SK-N-SH (cell line): ENCODE results near the gene CDC26.

Source experiments
- EZH2phosphoT487 ChIP-seq: fragments of 200-600 bp; sonication (generic); IDR thresholded peaks from 2 replicates; pipeline ENCODE4 v1.6.1; 2017; ENCODE audit warnings: low read depth, mixed run types, mild to moderate bottlenecking, antibody characterized with exemption, moderate library complexity, borderline replicate concordance
- FOXJ3 ChIP-seq: sonication (generic); formaldehyde crosslinking; IDR thresholded peaks from 2 replicates; pipeline ENCODE4 v1.5.1; 2020; ENCODE audit warnings: mild to moderate bottlenecking, missing genetic modification reagents
- NFIC ChIP-seq: IDR thresholded peaks from 2 replicates; pipeline ENCODE4 v1.4.0; 2012; ENCODE audit warnings: borderline replicate concordance
- POLR2AphosphoS5 ChIP-seq: IDR thresholded peaks from 2 replicates; pipeline ENCODE4 v1.6.1; 2012; ENCODE audit warnings: low read depth, low read length
- RCOR1 ChIP-seq: fragments of 150-350 bp; IDR thresholded peaks from 2 replicates; pipeline ENCODE4 v1.6.1; 2017; ENCODE audit warnings: antibody characterized with exemption, low read length
- RFX5 ChIP-seq: IDR thresholded peaks from 2 replicates; pipeline ENCODE4 v1.6.1; 2012; ENCODE audit warnings: mild to moderate bottlenecking, improper control_type of control experiment, low read length
- RXRA ChIP-seq: IDR thresholded peaks from 2 replicates; pipeline ENCODE4 v1.4.0; 2012; ENCODE audit warnings: low read depth, mild to moderate bottlenecking, borderline replicate concordance
- TAF1 ChIP-seq: IDR thresholded peaks from 2 replicates; pipeline ENCODE4 v1.6.1; 2012; ENCODE audit warnings: low read depth, mild to moderate bottlenecking, low read length, moderate library complexity, borderline replicate concordance
- YY1 ChIP-seq: IDR thresholded peaks from 2 replicates; pipeline ENCODE4 v1.4.0; 2012; ENCODE audit warnings: low read depth, mild to moderate bottlenecking
- TF ChIP-seq, protein P1 (sequence below): fragments of 200-600 bp; sonication (generic); IDR thresholded peaks from 2 replicates; pipeline ENCODE4 v1.6.1; 2017; ENCODE audit warnings: antibody characterized with exemption, mild to moderate bottlenecking, moderate library complexity
- TF ChIP-seq, protein P2 (sequence below): IDR thresholded peaks from 2 replicates; pipeline ENCODE4; 2012
- TF ChIP-seq, protein P3 (sequence below): IDR thresholded peaks from 2 replicates; pipeline ENCODE4 v1.4.0; 2012; ENCODE audit warnings: low read depth

- TF ChIP-seq NFIC (no peak), POLR2AphosphoS5 (no peak), TAF1 (no peak), RFX5 (no peak), RCOR1 (no peak), RXRA (no peak), YY1 (no peak), FOXJ3 (CRISPR knock-in tag) (no peak), EZH2phosphoT487 (no peak)
- TF ChIP-seq, protein P1, sequence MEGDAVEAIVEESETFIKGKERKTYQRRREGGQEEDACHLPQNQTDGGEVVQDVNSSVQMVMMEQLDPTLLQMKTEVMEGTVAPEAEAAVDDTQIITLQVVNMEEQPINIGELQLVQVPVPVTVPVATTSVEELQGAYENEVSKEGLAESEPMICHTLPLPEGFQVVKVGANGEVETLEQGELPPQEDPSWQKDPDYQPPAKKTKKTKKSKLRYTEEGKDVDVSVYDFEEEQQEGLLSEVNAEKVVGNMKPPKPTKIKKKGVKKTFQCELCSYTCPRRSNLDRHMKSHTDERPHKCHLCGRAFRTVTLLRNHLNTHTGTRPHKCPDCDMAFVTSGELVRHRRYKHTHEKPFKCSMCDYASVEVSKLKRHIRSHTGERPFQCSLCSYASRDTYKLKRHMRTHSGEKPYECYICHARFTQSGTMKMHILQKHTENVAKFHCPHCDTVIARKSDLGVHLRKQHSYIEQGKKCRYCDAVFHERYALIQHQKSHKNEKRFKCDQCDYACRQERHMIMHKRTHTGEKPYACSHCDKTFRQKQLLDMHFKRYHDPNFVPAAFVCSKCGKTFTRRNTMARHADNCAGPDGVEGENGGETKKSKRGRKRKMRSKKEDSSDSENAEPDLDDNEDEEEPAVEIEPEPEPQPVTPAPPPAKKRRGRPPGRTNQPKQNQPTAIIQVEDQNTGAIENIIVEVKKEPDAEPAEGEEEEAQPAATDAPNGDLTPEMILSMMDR, result no peak; the same call in 1 of the 2 replicates
- TF ChIP-seq, protein P2, sequence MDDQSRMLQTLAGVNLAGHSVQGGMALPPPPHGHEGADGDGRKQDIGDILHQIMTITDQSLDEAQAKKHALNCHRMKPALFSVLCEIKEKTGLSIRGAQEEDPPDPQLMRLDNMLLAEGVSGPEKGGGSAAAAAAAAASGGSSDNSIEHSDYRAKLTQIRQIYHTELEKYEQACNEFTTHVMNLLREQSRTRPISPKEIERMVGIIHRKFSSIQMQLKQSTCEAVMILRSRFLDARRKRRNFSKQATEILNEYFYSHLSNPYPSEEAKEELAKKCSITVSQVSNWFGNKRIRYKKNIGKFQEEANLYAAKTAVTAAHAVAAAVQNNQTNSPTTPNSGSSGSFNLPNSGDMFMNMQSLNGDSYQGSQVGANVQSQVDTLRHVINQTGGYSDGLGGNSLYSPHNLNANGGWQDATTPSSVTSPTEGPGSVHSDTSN, result no peak
- TF ChIP-seq, protein P3, sequence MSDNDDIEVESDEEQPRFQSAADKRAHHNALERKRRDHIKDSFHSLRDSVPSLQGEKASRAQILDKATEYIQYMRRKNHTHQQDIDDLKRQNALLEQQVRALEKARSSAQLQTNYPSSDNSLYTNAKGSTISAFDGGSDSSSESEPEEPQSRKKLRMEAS, result no peak
Observed at GRCh38 chr9:113317777-113318176, 42.4 kb upstream of the CDC26 start.
